SK-N-SH (cell line): ENCODE data around the gene PTPRD. TPM values are rescaled to one million over a fixed set of nuclear protein-coding genes. Genes with fewer than 3 reads are reported as not detected.

ENCODE experiments used
- CTCF ChIA-PET: fragments of 300-600, 350-600 bp; formaldehyde crosslinking; extraction: SDS; loops from one replicate; lab custom pipeline; 2021; lab: Yijun Ruan, JAX
- POLR2A ChIA-PET: fragments of 350-600 bp; sonication (Branson Sonifier 250); formaldehyde crosslinking; extraction: SDS; loops from one replicate; lab custom pipeline; 2020; ENCODE audit warnings: antibody characterized with exemption, inconsistent platforms; lab: Yijun Ruan, JAX
- DNase-seq: peaks from one replicate; pipeline ENCODE4 v3.0.0; 2012
- H2AFZ ChIP-seq: fragments of 200-600 bp; sonication (generic); 2 replicates; pipeline ENCODE4 v1.8.1; 2016; ENCODE audit warnings: antibody characterized with exemption, mild to moderate bottlenecking, low read depth
- H3F3A ChIP-seq: fragments of 200-600 bp; sonication (generic); replicated peaks from 2 replicates; pipeline ENCODE3; 2016; ENCODE audit warnings: antibody characterized with exemption, mild to moderate bottlenecking; ENCODE audit not compliant: insufficient read depth
- H3K27ac ChIP-seq, 2 experiments: fragments of 200-500 bp in 1 of 2; fragments of 200-600 bp in 1 of 2; sonication (Bioruptor generic) in 1 of 2; sonication (generic), shearing (Covaris generic) in 1 of 2; 2 replicates each; pipeline versions ENCODE4 v1.5.1 to v1.6.1; 2014 to 2016; ENCODE audit warnings: low read depth in 2 of 2, inconsistent platforms in 1 of 2, low read length in 1 of 2, mild to moderate bottlenecking in 1 of 2, mixed read lengths in 1 of 2
- H3K27me3 ChIP-seq: fragments of 200-600 bp; sonication (generic), shearing (Covaris generic); 2 replicates; pipeline ENCODE4 v1.6.1; 2016; ENCODE audit warnings: mixed run types; ENCODE audit not compliant: insufficient read depth
- H3K36me3 ChIP-seq, 2 experiments: fragments of 200-500 bp in 1 of 2; fragments of 200-600 bp in 1 of 2; sonication (Bioruptor generic) in 1 of 2; sonication (generic) in 1 of 2; replicated peaks in 1 of 2; 2 replicates each; pipeline versions ENCODE3 to v1.5.1; 2014 to 2016; ENCODE audit warnings: low read length in 1 of 2, mild to moderate bottlenecking in 1 of 2; ENCODE audit not compliant: insufficient read depth in 2 of 2, control insufficient read depth in 1 of 2
- H3K4me1 ChIP-seq, 2 experiments: fragments of 200-500 bp in 1 of 2; fragments of 200-600 bp in 1 of 2; sonication (Bioruptor generic) in 1 of 2; sonication (generic), shearing (Covaris generic) in 1 of 2; 2 replicates each; pipeline versions ENCODE4 v1.5.1 to v1.6.1; 2014 to 2016; ENCODE audit warnings: low read depth in 1 of 2, low read length in 1 of 2, mixed run types in 1 of 2; ENCODE audit not compliant: insufficient read depth in 2 of 2, control insufficient read depth in 1 of 2
- H3K4me2 ChIP-seq: fragments of 200-600 bp; sonication (generic), shearing (Covaris generic); 2 replicates; pipeline ENCODE4 v1.6.1; 2017; ENCODE audit warnings: mixed run types
- H3K4me3 ChIP-seq, 2 experiments: fragments of 200-500 bp in 1 of 2; fragments of 200-600 bp in 1 of 2; sonication (Bioruptor generic) in 1 of 2; sonication (generic), shearing (Covaris generic) in 1 of 2; 2 replicates each; pipeline versions ENCODE4 v1.5.1 to v1.8.1; 2014 to 2016; ENCODE audit warnings: low read depth in 2 of 2, inconsistent platforms in 1 of 2, low read length in 1 of 2, mild to moderate bottlenecking in 1 of 2, mixed read lengths in 1 of 2, moderate library complexity in 1 of 2
- H3K79me2 ChIP-seq: fragments of 200-600 bp; sonication (generic); 2 replicates; pipeline ENCODE4 v1.8.1; 2017; ENCODE audit warnings: mild to moderate bottlenecking; ENCODE audit not compliant: insufficient read depth
- H3K9ac ChIP-seq: fragments of 200-600 bp; sonication (generic); 2 replicates; pipeline ENCODE4 v1.6.1; 2017; ENCODE audit warnings: mixed run types
- H3K9me2 ChIP-seq: fragments of 200-600 bp; sonication (generic); 2 replicates; pipeline ENCODE4 v1.6.1; 2017; ENCODE audit warnings: mixed run types
- H3K9me3 ChIP-seq: fragments of 200-600 bp; sonication (generic); 2 replicates; pipeline ENCODE4 v1.6.1; 2017; ENCODE audit warnings: mixed run types, mild to moderate bottlenecking, moderate library complexity
- H4K20me1 ChIP-seq: fragments of 200-600 bp; sonication (generic); 2 replicates; pipeline ENCODE4 v1.6.1; 2017; ENCODE audit warnings: mild to moderate bottlenecking, mixed run types; ENCODE audit not compliant: insufficient read depth
- EZH2phosphoT487 ChIP-seq: fragments of 200-600 bp; sonication (generic); IDR thresholded peaks from 2 replicates; pipeline ENCODE4 v1.6.1; 2017; ENCODE audit warnings: low read depth, mixed run types, mild to moderate bottlenecking, antibody characterized with exemption, moderate library complexity, borderline replicate concordance
- GABPA ChIP-seq: IDR thresholded peaks from 2 replicates; pipeline ENCODE4 v1.4.0; 2012; ENCODE audit warnings: low read depth, mild to moderate bottlenecking
- GATA2 ChIP-seq: sonication (generic); formaldehyde crosslinking; IDR thresholded peaks from 2 replicates; pipeline ENCODE4 v1.5.0; 2020; ENCODE audit warnings: mild to moderate bottlenecking, missing genetic modification reagents
- IRF3 ChIP-seq: fragments of 150-350 bp; IDR thresholded peaks from 2 replicates; pipeline ENCODE4 v1.6.1; 2016; ENCODE audit warnings: mild to moderate bottlenecking, low read depth, low read length
- MAX ChIP-seq: IDR thresholded peaks from 2 replicates; pipeline ENCODE4 v1.4.0; 2012; ENCODE audit warnings: low read depth
- MXI1 ChIP-seq: IDR thresholded peaks from 2 replicates; pipeline ENCODE4 v1.6.1; 2012; ENCODE audit warnings: mild to moderate bottlenecking, low read depth, low read length, improper control_type of control experiment
- NRF1 ChIP-seq: IDR thresholded peaks from 2 replicates; pipeline ENCODE4 v1.6.1; 2012; ENCODE audit warnings: low read depth, mild to moderate bottlenecking, low read length
- RCOR1 ChIP-seq: fragments of 150-350 bp; IDR thresholded peaks from 2 replicates; pipeline ENCODE4 v1.6.1; 2017; ENCODE audit warnings: antibody characterized with exemption, low read length
- RFX5 ChIP-seq: IDR thresholded peaks from 2 replicates; pipeline ENCODE4 v1.6.1; 2012; ENCODE audit warnings: mild to moderate bottlenecking, improper control_type of control experiment, low read length
- RXRA ChIP-seq: IDR thresholded peaks from 2 replicates; pipeline ENCODE4 v1.4.0; 2012; ENCODE audit warnings: low read depth, mild to moderate bottlenecking, borderline replicate concordance
- USF1 ChIP-seq: IDR thresholded peaks from 2 replicates; pipeline ENCODE4 v1.4.0; 2012; ENCODE audit warnings: low read depth, borderline replicate concordance
- WGBS: methylation state at CpG from one replicate; pipeline ENCODE4 v1.1.6; 2017; ENCODE audit warnings: low lambda C conversion rate; 5-methylcytosine and 5-hydroxymethylcytosine counted together
- polyA plus RNA-seq, 3 experiments: library from polyadenylated mRNA; depleted of rRNA; stranded (reverse); fragments of >200 nt; gene quantifications; 2 replicates each; pipeline ENCODE4 v1.2.3, GENCODE V29; 2012

The PTPRD gene
- polyA plus RNA-seq, 1 of the 3 experiments (the other 2 are of a cell fraction): 0.15 TPM

- no peaks in the 10 kb centered on the region; a peak in 2 of 4 replicates for H3K4me1 ChIP-seq
- no peak for TF ChIP-seq RXRA
- no peak for TF ChIP-seq NRF1
- TF ChIP-seq MAX: no peak
- TF ChIP-seq GABPA: no peak
- TF ChIP-seq IRF3: no peak
- TF ChIP-seq, all 33 proteins: peak for 0
- POLR2A ChIA-PET: no interaction called here
- H2AFZ ChIP-seq: no peak overlapping the region
- H3K4me2 ChIP-seq: no peak overlapping the region
- no peaks in the 10 kb centered on the region for H3K27me3 ChIP-seq
- no peaks in the 10 kb centered on the region for H3F3A ChIP-seq
- CTCF ChIA-PET: interaction anchor here (0.6 to 1.2 kb wide), 2 partner anchors 63 to 109 kb away, joined by 3 read pairs; no protein-coding TSS in a partner anchor
- H3K9me3 ChIP-seq: no peaks in the 10 kb centered on the region; the same call in 1 of the 2 replicates
- DNase-seq: no peak
- H3K36me3 ChIP-seq: no peaks in the 10 kb centered on the region
- no peak overlapping the region for H3K27ac ChIP-seq
- H3K79me2 ChIP-seq: no peaks in the 10 kb centered on the region
- H3K9me2 ChIP-seq: no peaks in the 10 kb centered on the region
- no peak overlapping the region for H3K9ac ChIP-seq
- WGBS: 21% methylated on average over 4 of the region's 4 CpGs
- H4K20me1 ChIP-seq: no peaks in the 10 kb centered on the region
- H3K4me3 ChIP-seq: no peak overlapping the region
These were observed 607.6 kb downstream of the PTPRD start for GRCh38 chr9:10005206-10005605.

GRCh38 chr9:10003047-10003446, 609.8 kb downstream of the PTPRD start:
- Histone ChIP-seq H2AFZ (no peak overlapping the region), H3K27ac (no peak overlapping the region), H4K20me1 (no peaks in the 10 kb centered on the region), H3K9ac (no peak overlapping the region), H3K36me3 (no peaks in the 10 kb centered on the region), H3K4me1 (no peaks in the 10 kb centered on the region; a peak in 2 of 4 replicates), H3K9me2 (no peaks in the 10 kb centered on the region), H3F3A (no peaks in the 10 kb centered on the region), H3K79me2 (no peaks in the 10 kb centered on the region), H3K4me3 (no peak overlapping the region), H3K9me3 (no peaks in the 10 kb centered on the region; the same call in 1 of the 2 replicates), H3K4me2 (no peak overlapping the region), H3K27me3 (no peaks in the 10 kb centered on the region)
- ChIA-PET CTCF (no interaction called here), POLR2A (no interaction called here)
- no peak for TF ChIP-seq USF1
- DNase-seq: no peak

GRCh38 chr9:10000669-10001068, 612.1 kb downstream of the PTPRD start:
- H3F3A ChIP-seq: no peaks in the 10 kb centered on the region
- H4K20me1 ChIP-seq: no peaks in the 10 kb centered on the region
- H3K4me2 ChIP-seq: no peak overlapping the region
- H2AFZ ChIP-seq: no peak overlapping the region
- no peaks in the 10 kb centered on the region; the same call in 1 of the 2 replicates for H3K9me3 ChIP-seq
- WGBS: 51% methylated on average over 9 of the region's 9 CpGs
- no peaks in the 10 kb centered on the region for H3K27me3 ChIP-seq
- H3K36me3 ChIP-seq: no peaks in the 10 kb centered on the region
- no peak for DNase-seq
- ChIA-PET CTCF (interaction anchor here (1.2 kb wide), 1 partner anchor 58 kb away, joined by 3 read pairs; no protein-coding TSS in a partner anchor), POLR2A (no interaction called here)
- no peak for TF ChIP-seq EZH2phosphoT487
- TF ChIP-seq MXI1: no peak
- no peak for TF ChIP-seq RFX5
- TF ChIP-seq GATA2 (CRISPR knock-in tag): no peak
- TF ChIP-seq GABPA: no peak
- TF ChIP-seq RCOR1: no peak
- no peaks in the 10 kb centered on the region for H3K9me2 ChIP-seq
- H3K9ac ChIP-seq: no peak overlapping the region
- no peak overlapping the region for H3K27ac ChIP-seq
- H3K4me3 ChIP-seq: no peak overlapping the region
- H3K4me1 ChIP-seq: peaks cover 0 to 2% of the 10 kb centered on the region in 2 experiments; a peak in 2 of 4 replicates
- H3K79me2 ChIP-seq: no peaks in the 10 kb centered on the region
